NCI-H1092 (cell line): ENCODE data around the gene C3orf52.

ENCODE experiments used
- DNase-seq: peaks from one replicate; lab custom pipeline; 2025; lab: John Stamatoyannopoulos, UW

C3orf52 gene

DNA sequence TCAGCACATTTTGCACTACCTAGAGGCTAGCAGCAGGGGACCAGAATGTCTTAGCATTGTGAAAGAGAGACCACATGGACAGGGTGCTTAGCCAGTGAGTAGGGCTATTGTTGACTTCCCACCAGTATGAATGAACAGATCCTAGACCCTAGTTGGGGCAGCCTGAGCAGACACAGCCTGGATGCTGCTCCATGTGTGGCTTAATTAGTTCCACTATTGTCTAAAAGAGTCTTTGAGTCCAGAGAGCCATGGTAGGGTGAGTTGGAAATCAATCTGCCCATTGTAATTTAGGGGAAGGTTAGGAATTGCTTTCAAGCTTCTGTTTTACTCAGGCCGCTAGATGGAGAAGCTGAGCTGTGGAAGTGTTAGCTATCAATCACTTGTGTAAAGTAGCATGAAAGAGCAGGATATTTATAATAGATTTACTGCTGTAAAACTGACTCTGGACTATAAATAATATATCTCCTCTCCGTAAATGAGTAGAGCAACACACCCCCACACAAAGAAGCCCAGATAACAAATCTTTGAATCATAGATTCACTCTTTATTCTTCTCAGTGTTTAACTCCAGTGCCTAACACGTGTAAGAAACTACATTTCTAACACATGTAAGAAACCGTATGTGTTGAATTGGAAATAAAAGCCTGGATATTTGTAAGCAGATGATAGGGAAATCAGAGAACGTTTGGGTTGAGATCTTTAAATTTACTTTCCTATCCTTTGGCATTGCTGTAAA, 50.9 kb downstream of the C3orf52 start:
- peak; percentile 27 for DNase-seq

DNA sequence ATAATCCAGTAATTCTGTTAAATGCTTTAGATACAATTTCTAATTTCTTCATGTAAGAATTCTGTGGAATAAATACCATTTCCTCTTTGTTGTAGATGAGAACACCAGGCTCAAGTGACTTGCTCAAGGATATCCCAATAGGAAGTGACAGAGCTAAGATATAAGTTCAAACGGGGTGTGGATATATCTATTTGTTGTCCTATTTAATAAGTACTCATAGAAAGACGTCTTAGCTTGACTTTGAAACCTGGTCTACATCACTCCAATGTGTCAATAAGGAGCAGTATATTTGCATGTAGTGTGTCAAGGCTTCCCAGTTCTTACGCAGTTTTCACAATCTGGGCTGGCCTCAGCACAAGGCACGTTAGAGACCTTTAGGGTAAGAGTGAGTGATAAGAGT, 51.6 kb downstream of the C3orf52 start:
- no peak for DNase-seq

DNA sequence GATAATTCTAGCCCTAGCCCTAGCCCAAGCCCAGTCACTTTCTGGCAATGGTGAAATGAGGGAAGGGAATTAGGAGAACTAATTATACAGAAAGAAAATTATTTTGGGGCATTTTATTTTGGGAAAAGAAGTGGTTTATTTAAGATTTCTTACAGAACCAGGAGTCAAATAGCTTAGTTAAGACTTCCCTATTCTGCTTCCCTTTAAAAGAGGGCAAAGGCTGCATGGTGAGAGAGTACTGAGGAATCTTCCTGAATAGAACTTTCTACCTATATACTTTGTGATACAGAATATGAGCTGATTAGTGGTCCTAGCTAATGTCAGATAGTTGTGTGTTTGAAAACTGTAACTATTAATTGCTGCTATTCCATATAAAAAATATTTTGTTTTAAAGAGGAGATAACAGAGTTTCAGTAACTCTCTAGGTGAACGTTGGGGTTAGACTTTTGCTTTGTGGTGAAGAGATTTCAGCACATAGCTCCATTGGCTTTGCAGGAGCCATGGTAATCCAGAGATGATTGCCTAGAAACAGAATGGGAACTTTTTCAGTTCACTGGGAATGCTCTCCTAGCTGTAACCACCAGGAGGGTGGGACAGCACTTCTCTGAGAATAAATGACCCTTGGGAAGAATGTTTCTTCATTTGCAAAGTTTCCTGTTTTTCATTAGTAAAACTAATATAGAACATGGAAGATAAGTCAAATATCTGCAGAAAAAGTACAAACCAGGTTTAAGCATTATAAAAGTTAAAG, 52.2 kb downstream of the C3orf52 start:
- DNase-seq = no peak

DNA sequence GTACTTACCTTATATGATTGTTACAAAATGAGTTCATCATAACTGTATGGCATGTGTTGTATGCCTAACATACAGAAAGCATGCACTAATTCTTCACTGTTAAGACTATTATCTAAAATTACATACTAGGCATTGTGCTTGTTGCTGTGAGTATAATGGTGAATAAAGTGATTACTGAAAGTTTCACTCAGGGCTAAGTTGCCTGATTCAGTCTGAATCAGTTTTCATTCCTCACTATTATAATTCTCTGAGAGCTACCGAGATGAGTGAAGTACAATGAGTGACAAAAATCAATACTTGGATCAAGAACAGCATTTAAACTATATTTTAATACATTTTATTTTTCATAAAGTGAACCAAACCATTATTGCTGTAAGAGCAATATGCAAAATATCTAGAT, 54.4 kb downstream of the C3orf52 start:
- DNase-seq = no peak

- DNase-seq = no peak
Observed at GRCh38 chr3:112141293-112141692, 55.1 kb downstream of the C3orf52 start.

DNA sequence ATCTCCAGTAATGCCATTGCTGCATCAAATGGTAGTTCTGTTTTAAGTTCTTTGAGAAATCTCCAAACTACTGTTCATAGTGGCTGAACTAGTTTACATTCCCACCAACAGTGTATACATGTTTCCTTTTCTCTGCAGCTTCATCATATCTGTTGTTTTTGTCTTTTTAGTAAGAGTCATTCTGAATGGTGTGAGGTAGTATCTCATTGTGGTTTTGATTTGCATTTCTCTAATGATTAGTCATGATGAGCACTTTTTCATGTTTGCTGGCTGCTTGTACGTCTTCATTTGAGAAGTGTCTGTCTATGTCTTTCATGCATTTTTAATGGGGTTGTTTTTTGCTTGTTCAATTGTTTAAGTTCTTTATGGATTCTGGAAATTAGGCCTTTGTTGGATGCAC, 57.1 kb downstream of the C3orf52 start:
- no peak for DNase-seq

DNA sequence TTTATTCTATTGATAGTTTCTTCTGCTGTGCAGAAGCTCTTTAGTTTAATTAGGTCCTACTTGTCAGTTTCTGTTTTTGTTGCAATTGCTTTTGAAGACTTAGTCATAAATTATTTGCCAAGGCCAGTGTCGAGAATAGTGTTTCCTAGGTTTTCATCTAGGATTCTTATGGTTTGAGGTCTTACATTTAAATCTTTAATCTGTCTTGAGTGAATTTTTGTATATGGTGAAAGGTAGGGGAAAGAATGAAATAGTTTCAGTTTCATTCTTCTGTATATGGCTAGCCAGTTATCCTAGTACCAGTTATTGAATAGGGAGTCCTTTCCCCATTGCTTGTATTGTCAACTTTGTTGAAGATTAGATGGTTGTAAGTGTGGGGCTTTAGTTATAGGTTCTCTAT, 57.5 kb downstream of the C3orf52 start:
- DNase-seq = no peak

DNA sequence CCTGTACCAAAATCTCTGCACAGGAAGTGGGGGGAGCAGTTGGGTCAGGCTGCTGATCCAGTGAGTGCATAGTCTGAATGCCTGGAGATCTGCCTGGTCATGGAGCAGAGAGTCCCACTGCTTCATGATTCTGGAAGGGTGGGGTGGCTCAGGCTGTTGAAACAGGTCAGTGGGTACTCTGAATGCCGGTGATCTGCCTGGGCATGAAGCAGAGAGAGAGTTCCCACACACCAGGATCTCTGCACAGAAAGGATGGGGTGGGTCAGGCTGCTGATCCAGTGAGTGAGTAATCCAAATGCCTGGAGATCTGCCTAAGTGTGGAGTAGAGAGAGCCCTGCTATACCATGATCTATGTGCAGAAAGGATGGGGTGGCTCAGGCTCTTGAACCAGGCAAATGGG, 62.9 kb downstream of the C3orf52 start:
- no peak for DNase-seq

GRCh38 chr3:112167758-112168157, 81.6 kb downstream of the C3orf52 start:
- DNase-seq = no peak
